RWPE2 (cell line): ENCODE data around the gene GAB2.
"Not testable (repeated sequence)": the region's sequence is repeated elsewhere in the genome, so short reads cannot be mapped to it uniquely, and the experiment has no call there.

Experiments used
- ATAC-seq: fragments of 200-7000 bp; cut with Tn5 transposase; 3 replicates; pipeline ENCODE4 v1.9.1; 2021; ENCODE audit warnings: low read depth
- DNase-seq: peaks from one replicate; pipeline ENCODE4 v3.0.0-alpha.2; 2020; ENCODE audit warnings: low spot score
- H3K27ac ChIP-seq: fragments of 450-650 bp; 2 replicates; pipeline ENCODE4 v1.5.1; 2017; ENCODE audit warnings: mild to moderate bottlenecking; ENCODE audit not compliant: poor library complexity, severe bottlenecking
- H3K27me3 ChIP-seq: fragments of 250-450 bp; sonication (Bioruptor Pico); 2 replicates; pipeline ENCODE4 v1.5.1; 2021; ENCODE audit warnings: mild to moderate bottlenecking, moderate library complexity; ENCODE audit not compliant: insufficient read depth, poor library complexity, severe bottlenecking
- H3K36me3 ChIP-seq: fragments of 250-450 bp; sonication (Bioruptor Pico); 2 replicates; pipeline ENCODE4 v1.5.1; 2020; ENCODE audit warnings: low read depth, mild to moderate bottlenecking, moderate library complexity
- H3K4me1 ChIP-seq: fragments of 250-450 bp; sonication (Bioruptor Pico); 2 replicates; pipeline ENCODE4 v1.5.1; 2021; ENCODE audit warnings: mild to moderate bottlenecking, moderate library complexity; ENCODE audit not compliant: insufficient read depth, poor library complexity, severe bottlenecking
- H3K4me3 ChIP-seq: fragments of 250-450 bp; sonication (Bioruptor Pico); 2 replicates; pipeline ENCODE4 v1.5.1; 2021; ENCODE audit warnings: mild to moderate bottlenecking, moderate library complexity; ENCODE audit not compliant: severe bottlenecking
- H3K9me3 ChIP-seq: fragments of 250-450 bp; sonication (Bioruptor Pico); 2 replicates; pipeline ENCODE4 v1.5.1; 2021; ENCODE audit warnings: mild to moderate bottlenecking, moderate library complexity; ENCODE audit not compliant: severe bottlenecking
- CTCF ChIP-seq: fragments of 450-650 bp; IDR thresholded peaks from one replicate; pipeline ENCODE4 v1.5.1; 2017; ENCODE audit warnings: mild to moderate bottlenecking, moderate library complexity; ENCODE audit not compliant: poor library complexity, severe bottlenecking

Gene GAB2

GRCh38 chr11:78364128-78364751 is 53.4 kb downstream of the GAB2 start:
- no peak for DNase-seq
- TF ChIP-seq CTCF, result no peak
- Histone ChIP-seq H3K4me1 (no peaks in the 10 kb centered on the region), H3K4me3 (no peak overlapping the region), H3K27me3 (no peaks in the 10 kb centered on the region), H3K9me3 (no peaks in the 10 kb centered on the region), H3K36me3 (no peaks in the 10 kb centered on the region), H3K27ac (no peak overlapping the region)
- ATAC-seq, result no peak

- no peak for ATAC-seq
- H3K36me3 ChIP-seq, result no peaks in the 10 kb centered on the region
- peaks cover 3% of the 10 kb centered on the region for H3K27me3 ChIP-seq
- no peaks in the 10 kb centered on the region for H3K9me3 ChIP-seq
- H3K27ac ChIP-seq, result no peak overlapping the region
- no peak overlapping the region for H3K4me3 ChIP-seq
- no peaks in the 10 kb centered on the region for H3K4me1 ChIP-seq
- no peak for TF ChIP-seq CTCF
- no peak for DNase-seq
Observed at GRCh38 chr11:78363024-78363619, 54.5 kb downstream of the GAB2 start.

GRCh38 chr11:78361228-78361627 is 56.4 kb downstream of the GAB2 start:
- no peaks in the 10 kb centered on the region for H3K9me3 ChIP-seq
- H3K4me1 ChIP-seq, result no peaks in the 10 kb centered on the region
- no peak for DNase-seq
- peaks cover 3% of the 10 kb centered on the region for H3K27me3 ChIP-seq
- no peak overlapping the region for H3K27ac ChIP-seq
- ATAC-seq, result no peak
- H3K4me3 ChIP-seq, result no peak overlapping the region
- TF ChIP-seq CTCF, result no peak
- H3K36me3 ChIP-seq, result no peaks in the 10 kb centered on the region

- no peak for TF ChIP-seq CTCF
- Histone ChIP-seq H3K27ac (no peak overlapping the region), H3K4me3 (no peak overlapping the region), H3K36me3 (no peaks in the 10 kb centered on the region), H3K9me3 (no peaks in the 10 kb centered on the region), H3K4me1 (no peaks in the 10 kb centered on the region), H3K27me3 (peaks cover 3% of the 10 kb centered on the region)
- DNase-seq (no peak), ATAC-seq (no peak)
Observed at GRCh38 chr11:78359921-78360320, 57.7 kb downstream of the GAB2 start.

GRCh38 chr11:78357924-78358323 is 59.7 kb downstream of the GAB2 start:
- ATAC-seq, H3K27me3 ChIP-seq, DNase-seq, H3K4me3 ChIP-seq, H3K36me3 ChIP-seq, H3K9me3 ChIP-seq, H3K27ac ChIP-seq, H3K4me1 ChIP-seq: not testable (repeated sequence)

- not testable (repeated sequence) for H3K4me1 ChIP-seq, H3K4me3 ChIP-seq, ATAC-seq, H3K36me3 ChIP-seq, H3K9me3 ChIP-seq, H3K27me3 ChIP-seq, DNase-seq, H3K27ac ChIP-seq
Observed at GRCh38 chr11:78357425-78357824, 60.2 kb downstream of the GAB2 start.

- DNase-seq, H3K36me3 ChIP-seq, H3K4me3 ChIP-seq, H3K4me1 ChIP-seq, H3K27me3 ChIP-seq, H3K9me3 ChIP-seq, H3K27ac ChIP-seq, ATAC-seq: not testable (repeated sequence)
Observed at GRCh38 chr11:78355742-78356141, 61.9 kb downstream of the GAB2 start.
